Germinal center (tissue), 1 donor: ENCODE results near the gene NACC1.

Experiments used
- DNase-seq: peaks from one replicate; pipeline ENCODE4 v3.0.0; 2012; ENCODE audit warnings: mixed read lengths, low spot score

Gene NACC1

DNA sequence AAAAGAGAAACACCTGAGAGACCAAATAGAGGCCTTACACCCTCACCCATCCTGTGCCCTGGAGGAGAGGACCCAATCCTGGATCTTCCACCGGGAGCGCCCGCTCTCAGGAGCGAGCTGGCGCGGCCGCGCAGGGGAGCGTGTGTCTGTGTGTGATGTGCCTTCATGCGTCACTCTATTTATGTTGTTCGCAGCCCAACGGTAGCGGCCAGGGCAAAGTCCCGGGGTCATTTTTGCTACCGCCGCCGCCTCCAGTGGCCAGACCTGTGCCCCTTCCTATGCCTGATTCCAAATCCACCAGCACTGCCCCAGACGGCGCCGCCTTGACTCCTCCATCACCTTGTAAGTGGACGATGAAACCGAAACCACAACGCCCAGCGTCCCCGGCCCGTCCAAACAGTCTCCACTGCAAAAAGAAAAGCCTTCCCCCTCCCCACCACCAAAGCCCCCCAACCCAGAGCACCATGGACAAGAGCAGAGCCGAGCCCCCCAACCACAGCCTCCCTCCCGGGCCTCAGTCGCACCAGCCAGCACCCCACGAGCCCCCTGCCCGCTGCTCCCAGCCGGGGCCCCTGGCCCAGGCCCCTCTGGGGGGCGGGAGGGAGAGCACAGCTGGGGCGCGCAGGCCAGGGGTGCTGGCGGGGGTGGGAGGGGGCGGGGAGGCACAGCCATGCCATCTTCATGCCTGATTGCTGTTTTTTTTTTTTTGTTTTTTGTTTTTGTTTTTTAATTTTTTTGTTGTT is 30.1 kb upstream of the NACC1 start:
- DNase-seq = no peak

DNA sequence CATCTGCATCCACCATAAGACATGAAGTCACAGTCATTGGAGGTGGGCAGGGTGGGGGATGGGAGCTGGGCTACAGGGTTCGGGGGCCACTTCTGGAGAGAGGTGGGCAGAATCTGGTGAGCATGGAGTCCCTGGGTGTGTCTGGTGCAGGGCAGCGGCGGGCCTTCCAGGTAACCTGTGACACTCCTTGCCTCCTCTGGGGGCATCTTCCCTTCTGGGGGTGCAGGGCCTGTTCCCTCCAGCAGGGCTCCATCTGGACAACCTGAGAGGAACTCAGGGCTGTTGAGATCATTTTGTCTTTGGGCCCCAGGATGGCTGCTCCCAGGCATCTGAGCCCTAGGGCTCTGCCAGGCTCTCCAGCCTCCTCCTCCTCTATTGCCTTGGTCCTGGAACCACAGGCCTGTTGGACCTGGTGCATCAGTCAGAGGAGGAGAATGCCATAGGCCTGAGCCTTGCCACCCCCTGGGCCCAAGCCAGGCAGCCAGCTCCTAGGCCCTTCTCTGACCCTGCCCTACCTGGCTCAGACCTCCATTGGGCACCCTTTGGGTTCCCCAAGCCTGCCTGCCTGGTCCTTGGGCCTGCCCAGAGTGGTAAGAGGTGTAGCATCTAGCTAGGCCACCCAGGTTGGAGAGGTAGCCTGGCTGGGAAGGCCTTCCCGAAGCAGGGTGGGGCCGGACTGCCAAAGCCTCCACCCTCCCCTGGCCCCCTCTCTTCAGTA is 28.8 kb upstream of the NACC1 start:
- peak; percentile 45 for DNase-seq

DNA sequence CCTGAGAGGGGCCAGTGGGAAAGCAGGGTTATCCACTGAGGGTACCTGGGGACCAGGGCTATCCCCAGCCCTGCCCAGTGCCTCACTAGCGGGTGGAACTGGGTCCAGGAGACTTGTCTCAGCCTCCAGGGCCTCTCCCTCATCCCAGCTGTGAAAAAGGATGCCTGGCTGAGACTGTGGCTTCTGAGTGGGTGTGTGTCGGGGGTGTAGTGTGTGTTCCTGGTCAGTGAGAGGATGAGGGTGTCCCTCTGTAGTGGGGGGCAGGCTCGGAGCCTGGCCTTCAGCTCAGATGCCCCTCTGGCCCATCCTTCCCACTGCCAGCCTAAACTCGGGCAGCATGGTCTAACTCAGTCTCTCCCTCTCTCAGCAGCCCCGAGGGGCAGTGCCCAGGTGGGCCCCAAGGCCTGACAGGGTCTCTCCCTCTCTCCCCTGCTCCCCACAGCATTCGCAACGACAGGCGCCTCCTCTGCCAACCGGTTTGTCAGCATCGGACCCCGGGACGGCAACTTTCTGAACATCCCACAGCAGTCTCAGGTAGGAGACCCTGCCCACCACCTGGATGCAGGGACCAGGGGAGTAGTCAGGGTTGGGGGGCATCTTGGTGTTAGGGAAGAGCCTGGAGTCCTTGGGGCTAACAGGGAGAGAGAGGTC is 28.1 kb upstream of the NACC1 start:
- no peak for DNase-seq

DNA sequence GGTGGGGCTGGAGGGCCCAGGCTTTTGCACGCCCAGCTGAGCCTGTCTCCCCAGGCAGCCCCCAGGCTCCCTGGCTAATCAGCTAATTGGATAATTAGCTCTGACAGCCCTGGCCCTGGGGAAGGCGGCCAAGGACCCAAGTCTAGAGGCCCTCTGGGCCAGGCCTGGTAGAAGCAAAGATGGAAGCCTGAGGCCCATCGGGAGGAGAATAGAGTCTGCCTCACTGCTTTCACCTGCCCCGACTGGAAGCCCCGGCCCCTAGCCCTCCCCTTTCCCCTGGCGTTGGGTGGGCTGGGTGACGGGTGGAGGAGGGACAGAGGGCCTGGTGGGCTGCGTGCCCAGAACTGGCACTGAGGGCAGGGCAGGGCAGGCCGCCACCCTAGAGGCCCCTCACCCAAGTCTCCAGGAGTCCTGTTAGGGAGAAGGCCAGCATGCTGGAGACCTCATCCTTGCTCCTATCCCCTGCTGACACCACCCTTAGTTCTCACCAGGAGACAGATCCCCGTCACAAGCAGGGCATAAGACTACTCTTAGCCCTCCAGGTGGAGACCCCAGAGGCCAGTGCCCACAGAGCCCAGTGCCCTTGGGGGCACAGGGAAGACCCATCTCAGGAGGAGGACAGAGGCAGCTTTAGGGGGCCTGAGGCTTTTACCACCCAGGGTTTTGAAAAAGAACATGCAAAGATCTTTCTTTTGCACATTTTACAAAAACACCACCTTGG is 27.4 kb upstream of the NACC1 start:
- DNase-seq = no peak

DNA sequence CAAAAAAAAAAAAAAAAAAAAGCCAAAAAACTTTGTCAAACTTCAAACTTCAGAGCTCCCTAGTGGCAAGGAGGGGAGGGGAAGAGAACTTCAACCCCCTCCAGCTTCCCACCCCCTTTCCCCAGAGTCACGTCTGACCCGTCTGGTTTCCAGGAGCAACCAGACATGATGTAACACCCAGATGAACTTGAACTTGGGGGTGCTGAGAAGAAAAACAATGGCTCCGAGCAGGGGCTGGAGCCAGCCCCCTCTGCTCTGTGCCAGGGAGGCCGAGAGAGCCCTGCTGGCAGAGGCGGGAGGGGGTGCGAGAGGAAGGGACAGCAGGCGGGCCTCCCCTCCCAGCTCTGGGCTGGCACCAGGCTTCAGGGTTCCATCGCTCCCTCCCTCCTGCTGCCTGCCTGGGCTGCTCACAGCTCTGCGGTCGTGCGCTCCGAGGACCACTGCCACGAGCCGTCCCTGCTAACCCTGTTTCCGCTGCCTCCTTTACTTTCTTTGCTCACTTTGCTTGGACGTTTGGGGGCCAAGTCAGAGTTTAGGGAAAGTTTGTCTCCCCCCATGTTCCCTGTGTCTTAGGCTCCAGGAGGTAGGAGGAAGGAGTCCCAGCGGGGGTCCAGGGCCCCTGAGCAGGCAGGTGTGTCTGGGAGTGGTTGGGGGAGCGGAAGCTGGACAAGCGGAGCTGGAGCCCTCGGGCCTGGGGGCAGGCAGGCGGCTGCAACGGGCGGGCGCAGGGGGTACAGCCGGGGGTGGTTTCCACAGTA is 26.5 kb upstream of the NACC1 start:
- DNase-seq = no peak

DNA sequence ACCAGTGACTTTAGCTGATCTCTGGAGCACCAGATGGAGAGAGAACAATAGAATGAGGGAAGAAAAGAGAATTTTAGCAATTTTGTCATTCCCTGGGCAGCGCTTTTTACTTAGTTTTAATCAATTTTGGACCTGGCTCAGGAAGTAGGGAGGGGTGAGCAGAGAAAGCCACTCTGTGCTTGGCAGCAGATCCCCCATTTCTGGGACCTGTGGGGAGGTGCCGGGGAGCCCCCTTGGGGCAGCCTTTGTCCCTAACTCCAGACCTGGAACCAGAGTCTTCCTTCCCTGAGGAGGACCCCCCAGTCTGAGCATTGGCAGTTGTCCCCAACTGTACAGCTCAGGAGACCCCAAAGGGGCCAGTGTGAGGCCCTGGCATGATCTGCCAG is 25.9 kb upstream of the NACC1 start:
- DNase-seq = no peak

DNA sequence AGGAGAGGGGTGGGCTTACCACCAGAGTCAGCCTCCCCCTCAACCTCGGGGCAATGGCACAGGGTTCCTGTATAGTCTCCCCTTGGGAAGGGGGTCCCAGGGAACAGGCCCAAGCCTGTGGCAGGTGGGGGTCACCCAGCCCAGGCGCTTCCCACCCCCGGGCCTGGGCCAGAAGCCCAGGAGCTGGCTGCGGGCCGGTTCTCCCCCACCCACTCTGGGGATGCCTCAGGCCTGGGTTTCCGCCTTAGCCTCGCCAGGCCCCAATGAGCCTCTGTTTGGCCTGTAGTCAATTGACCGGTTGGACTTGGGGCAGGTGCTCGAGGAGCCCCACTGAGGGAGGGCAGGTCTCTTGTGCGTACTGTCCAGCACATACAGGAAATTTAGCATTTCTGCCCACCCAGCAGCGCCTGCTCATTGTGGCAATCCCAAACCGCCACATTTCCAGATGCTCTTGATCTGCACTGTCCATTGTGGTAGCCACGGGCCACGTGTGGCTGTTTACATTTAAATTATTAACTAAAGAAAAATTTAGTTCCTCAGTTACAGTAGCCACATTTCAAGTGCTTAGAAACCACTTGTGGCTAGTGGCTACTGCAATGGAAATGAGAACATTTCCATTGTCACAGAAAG is 25.3 kb upstream of the NACC1 start:
- DNase-seq = no peak

DNA sequence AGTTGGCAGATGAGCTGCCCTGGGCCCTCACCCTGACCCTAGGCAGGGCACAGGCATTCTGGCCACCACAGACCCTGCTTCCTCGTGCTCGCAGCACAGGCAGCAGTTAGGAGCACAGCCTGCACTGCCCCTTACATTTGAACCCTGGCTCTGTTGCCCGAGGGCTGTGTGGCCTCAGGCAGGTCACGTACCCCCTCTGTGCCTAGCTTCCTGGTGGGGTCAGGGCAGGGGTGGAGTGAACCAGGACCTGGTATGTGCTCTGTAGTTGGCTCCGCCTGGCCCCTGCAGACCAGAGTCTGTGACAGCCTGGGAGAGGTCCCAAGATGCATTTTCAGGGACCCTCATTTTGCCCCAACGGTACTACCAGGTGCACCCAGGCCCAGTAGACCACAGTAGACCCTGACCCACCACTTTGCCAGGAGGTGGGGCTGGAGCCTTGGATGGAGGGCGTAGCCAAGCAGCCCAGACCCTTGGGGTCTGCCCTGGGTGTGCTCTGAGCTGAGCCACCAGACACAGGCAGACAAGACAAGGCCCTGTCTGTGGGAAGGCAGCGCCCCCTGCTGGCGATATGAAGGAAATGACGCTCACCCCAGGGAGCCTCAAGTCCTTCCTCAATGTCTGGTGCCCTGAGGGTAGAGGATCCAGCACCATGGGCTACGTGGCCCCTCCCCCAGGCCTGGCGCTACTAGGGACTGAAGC is 24.5 kb upstream of the NACC1 start:
- peak; percentile 90 for DNase-seq

DNA sequence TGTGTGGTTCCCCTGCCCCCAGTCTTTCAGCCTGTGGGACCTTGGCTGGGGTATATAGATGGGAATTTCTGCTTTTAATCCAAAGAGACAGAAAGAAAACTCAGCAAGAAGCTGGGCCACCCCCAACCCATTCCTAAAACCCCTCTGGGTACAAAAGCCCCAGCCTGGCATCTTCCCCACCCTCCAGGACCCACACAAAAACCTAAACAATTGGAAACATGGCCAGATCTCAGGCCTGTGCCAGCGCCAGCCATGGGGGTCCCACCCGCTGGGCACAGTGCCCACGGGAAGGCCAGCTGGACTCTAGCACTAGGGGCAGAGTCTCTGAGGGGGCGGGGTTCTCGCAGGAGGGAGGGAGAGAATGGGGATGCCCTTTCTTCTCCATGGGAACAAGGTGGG is 24.0 kb upstream of the NACC1 start:
- DNase-seq = no peak

DNA sequence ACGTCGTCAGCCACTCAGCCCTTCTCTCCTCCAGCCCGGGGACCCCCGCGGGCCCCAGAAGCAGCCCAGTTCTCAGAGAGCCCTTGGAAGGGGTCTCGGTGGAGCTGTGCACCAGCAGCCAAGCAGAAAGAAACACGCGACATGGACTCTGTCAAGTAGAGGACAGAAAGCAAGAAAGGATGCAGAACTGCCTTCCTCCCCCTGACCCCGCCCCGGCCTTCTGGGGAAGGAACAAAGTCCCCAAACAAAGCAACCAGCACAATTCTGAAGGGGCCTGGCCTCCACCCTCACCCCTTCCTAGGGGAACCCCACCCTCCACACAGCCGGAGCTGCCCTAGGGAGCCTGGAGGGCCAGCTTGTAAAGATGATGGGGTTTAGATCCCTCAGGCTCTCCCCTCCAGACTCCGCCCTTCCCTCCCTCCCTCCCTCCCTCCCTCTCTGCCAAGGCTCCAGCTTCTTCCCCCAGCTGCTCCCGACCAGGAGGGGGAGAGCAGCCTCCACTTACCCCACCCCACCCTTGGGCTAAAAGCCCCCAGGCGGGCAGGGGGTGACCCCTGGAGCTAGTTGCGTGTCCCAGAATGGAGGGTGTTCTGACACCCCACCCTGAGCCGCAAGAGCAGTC is 23.2 kb upstream of the NACC1 start:
- DNase-seq = no peak

DNA sequence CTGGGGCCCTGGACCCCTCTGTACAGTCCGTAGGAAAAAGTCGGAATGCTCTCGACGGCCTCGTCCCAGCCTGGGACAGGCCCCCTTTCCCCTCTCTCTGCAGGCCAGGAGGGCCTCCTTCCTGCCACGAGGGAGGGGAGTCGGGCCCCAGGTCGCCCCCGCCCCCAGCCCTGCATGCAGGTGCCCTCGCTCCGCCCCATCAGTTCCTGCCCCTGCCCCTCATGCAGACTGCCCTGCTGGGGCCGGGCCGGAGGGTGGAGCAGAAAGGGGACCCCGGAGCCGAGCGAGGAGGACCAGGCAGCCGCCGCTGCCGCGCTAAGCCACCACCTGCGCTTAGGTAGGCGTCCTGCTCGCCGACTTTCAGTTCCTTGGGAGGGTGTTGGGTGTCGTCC is 22.7 kb upstream of the NACC1 start:
- peak; percentile 72 for DNase-seq

DNA sequence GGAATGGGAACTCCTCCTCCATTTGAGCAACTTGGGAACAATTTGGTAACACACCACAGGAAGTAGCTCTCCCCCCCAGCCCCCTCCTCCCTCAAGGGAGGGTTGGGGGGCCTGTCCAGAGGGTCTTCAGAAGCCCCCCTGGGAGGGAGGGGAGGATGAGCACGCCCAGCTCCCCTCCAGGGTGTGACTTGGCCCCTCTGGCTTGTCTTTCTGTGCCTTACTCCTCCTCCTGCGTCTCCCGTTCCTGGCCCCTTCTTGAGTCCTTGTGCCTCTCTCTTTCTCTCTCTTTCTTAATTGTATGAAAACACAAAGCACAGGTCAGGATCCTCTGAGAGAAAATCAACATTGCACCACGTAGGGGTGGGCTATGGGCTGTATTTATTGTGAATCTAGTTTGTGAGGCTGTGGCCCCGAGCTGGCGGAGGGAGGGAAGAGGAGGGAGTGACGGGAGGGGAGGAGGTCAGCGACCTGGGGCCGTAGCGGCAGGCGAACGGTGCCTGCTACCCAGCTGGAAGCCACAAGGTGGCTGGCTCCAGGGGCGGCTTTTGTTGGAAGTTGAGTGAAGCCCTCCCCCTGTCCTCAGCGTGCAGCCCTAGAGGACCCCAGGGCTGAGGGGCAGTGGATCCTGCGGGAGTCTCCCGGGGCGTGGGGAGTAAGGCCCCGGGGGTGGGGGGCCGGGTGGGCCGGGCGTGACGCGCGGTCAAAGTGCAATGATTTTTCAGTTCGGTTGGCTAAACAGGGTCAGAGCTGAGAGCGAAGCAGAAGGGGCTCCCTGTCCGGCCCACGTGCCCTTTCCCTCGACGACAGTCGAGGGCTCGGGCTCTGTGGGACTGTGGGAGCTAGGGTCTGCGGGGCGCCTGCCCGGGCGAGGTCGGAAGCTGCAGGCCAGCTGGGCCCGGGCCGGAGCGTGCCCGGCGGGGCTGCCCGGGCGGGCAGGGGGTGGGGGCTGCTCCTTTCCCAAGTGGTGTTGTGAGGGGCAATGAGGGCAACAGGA is 21.8 kb upstream of the NACC1 start:
- DNase-seq = no peak

DNA sequence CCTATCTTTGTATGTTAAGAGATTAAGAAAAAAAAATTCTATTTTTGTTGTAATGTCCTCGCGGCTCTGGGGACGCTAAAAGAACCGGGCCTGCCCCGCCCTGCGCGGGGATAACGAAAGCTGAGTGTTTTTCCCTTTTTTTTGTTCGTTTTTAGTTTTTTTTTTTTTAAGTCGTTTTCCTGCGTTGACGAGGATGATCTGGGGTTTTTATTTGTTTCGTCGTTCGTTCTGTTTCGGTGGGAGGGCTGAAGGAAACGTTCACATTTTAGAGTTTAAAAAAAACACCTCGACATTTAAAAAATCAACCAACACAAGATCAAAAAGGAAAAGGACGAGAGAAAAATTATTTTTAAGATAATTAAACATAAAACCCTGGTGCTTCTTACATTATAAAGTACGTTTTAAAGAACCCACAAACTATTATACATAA is 21.0 kb upstream of the NACC1 start:
- DNase-seq = no peak

DNA sequence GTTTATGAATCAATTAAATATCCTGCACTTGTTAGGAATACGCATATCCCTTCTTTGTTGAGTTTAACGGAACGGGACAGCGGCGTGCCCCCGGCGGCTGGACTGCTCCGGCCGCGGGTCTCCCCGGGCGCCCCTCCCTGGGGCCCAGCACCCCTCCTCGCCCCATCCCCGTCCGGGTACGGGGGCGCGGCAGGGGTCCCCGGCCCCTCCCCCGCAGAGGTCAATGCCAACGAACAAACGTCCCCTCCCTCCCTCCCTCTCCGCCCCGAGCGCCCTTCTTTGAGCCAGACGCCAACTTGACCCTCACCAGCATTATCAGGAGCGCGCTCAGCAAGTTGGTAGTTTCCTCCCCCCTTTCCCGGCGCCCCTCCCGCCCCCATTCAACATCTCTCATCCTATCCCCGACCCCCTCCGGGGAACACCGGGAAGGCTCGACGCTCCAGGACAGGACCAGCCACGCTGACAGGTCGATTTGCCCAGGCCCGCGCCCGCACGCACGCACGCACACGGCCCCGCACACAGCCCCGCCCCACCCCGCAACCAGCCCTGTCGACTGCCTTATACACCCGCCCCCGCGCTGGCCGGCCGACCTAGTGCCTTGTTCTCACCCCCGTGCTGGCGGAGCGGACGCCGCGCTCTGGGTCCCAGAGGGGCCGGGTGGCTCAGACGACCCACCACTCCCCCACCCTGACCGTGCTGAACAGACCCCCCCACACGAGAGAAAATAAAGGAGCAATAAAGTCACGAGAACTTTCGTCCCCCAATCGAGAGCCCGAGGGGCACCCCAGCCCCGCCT is 20.4 kb upstream of the NACC1 start:
- DNase-seq = no peak

DNA sequence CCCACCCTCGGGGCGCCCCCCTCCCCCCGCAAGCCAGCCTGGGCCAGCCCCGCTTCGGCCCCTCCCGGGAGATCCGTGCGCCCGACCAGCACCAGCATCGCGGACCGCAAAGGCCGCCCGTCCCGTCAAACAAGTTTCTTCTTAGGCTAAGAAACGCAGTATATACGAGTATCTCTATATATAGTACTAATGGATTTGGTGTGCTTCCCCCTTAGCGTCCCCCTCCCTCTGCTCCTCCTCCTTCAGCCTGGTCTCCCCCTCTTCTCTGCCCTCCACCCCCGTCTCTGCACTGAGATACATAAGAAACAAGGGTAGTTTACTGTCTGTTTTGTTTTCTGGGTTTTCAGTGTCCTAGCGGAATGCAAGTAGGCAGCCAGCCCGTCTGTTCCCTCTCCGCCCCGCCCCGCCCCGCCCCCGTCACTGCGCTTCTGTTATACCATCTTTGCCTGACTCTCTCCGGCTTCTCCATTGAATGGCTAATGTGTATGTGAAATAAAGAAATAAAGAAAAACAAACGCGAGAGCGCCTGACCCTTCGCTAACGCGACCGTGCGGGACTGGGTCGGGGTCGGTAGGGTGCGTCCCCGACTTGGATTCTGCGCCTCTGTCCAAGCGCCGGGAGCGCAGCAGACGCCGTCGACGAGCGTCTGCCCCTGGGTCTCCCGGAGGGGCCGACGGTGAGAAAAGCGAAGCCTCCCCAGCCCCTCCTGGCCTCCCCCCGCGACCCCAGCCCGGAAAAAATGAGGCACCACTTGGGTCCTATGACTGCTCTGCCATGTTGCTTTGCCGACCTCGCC is 19.6 kb upstream of the NACC1 start:
- no peak for DNase-seq

DNA sequence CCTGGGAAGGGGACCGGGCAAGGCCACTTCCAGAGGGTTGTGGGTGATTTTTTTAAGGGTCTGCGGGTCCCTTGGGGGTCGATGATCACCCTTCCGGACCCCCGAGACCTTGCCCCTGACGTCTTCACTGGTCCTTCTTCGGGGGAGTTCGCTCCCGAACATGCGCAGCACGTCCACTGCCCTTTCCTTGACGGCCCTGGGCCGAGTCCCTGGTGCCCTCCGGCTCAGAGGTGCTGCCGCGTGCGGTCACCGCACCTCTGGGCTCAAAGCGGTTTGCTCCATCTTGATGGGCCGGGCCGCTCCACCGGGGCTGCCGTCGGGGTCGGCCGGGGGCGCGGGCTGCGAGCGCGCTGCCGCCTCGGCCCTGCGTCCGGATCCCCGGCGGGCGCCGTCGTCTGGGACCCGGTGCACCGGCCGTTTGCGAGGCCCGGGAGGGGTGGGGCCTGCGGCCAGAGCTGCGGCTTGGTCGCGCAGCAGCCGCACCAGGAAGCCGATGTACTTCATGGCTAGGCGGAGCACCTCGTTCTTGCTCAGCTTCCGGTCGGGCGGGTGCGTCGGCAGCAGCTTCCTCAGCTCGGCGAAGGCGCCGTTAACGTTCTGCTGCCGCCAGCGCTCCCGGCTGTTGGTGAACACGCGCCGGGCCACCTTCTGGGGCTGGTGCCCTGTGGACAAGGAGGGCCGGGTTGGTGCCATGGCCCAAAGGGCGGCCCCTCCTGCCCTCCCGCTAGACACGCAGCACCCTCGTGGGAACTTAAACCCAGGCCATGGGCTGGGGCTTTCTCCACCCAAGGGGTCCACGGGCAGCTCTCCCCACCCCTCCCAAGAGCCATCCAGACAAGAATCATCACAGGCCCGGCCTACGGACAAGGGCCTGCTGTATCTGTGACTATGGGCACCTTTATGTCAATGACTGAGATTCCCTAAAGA is 18.7 kb upstream of the NACC1 start:
- DNase-seq = peak; percentile 76
